ENCODE results near the gene SPATA31E1.
"Not testable (repeated sequence)": the region's sequence is repeated elsewhere in the genome, so short reads cannot be mapped to it uniquely, and the experiment has no call there.

Gene SPATA31E1

DNA sequence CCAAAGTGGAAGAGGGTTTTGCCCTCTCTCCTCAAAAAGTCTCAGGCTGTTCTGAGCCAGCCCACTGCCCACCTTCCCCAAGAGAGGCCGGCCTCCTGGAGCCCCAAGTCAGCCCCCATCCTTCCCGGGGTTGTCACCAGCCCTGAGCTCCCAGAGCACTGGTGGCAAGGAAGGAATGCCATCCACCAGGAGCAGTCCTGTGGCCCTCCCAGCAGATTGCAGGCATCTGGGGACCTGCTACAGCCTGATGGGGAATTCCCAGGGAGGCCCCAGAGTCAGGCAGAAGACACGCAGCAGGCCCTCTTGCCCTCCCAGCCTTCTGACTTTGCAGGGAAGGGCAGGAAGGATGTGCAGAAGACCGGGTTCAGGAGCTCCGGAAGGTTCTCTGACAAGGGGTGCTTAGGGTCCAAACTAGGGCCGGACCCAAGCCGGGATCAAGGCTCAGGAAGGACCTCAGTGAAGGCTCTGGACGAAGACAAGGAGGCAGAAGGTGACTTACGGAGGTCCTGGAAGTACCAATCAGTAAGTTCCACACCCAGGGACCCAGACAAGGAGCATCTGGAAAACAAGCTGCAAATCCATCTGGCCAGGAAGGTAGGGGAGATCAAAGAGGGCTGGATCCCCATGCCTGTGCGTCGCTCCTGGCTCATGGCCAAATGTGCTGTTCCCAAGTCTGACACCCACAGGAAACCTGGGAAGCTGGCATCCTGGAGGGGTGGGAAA lies 3.7 kb downstream of the SPATA31E1 start:
- no peak for DNase-seq

DNA sequence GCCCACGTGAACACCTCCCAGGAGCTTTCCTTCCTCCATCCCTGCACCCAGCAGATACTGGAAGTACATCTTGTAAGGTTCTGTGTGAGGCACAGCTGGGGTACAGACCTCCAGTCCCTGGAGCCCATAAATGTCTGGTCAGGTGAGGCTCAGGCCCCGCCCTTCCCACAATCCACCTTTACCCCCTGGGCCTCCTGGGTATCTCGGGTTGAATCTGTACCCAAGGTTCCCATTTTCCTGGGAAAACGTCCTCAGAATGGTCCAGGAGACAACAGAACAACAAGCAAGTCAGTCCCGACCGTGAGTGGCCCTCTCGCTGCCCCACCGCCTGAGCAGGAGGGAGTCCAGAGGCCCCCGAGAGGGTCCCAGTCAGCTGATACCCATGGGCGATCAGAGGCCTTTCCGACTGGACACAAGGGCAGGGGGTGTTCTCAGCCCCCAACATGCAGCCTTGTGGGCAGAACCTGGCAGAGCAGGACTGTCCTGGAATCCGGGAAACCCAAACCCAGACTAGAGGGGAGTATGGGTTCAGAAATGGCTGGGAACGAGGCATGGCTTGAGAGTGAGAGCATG lies 4.3 kb downstream of the SPATA31E1 start:
- DNase-seq, result no peak

DNA sequence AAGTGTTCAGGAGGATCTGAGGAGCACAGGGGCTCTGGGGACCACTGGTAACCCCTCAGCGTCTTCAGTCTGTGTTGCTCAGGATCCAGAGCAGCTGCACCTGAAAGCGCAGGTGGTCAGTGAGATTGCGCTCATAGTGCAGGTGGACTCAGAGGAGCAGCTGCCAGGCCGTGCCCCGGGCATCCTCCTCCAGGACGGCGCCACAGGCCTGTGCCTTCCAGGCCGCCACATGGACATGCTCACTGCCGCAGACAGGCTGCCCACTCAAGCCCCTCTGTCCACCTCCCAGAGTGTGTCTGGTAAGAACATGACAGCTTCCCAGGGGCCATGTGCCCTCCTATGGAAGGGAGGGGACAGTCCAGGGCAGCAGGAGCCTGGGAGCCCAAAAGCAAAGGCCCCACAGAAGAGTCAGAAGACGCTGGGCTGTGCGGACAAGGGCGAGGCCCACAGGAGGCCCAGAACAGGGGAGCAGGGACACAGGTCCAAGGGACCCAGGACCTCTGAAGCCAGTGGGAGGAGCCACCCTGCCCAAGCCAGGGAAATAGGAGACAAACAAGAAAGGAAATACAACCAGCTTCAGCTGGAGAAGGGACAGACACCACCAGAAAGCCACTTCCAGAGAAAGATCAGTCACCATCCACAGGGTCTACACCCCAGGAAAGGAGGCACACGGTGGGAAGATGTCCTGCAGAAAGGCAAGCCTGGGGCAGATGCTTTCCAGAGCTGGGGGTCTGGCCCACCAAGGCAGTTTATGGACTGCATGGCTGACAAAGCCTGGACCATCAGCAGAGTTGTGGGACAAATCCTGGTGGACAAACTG lies 5.2 kb downstream of the SPATA31E1 start:
- DNase-seq, result no peak

DNA sequence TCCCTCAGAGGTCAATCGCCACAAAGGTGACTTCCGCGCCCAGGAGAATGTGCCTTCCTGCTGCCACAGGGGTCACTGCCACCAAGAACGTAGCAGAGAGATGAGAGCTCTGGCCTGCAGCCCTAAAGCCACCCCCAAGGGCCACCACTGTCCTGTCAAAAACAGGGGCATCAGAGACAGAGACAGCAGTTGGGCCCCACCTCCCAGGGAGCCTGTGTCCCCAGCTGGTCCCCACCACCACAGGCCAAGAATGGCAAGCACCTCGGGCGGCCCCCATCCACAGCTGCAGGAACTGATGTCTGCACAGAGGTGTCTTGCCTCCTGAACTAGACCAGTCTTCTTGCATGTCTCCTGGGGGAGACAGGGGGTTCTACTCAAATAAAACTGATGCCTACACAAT lies 5.8 kb downstream of the SPATA31E1 start:
- DNase-seq, result no peak

DNA sequence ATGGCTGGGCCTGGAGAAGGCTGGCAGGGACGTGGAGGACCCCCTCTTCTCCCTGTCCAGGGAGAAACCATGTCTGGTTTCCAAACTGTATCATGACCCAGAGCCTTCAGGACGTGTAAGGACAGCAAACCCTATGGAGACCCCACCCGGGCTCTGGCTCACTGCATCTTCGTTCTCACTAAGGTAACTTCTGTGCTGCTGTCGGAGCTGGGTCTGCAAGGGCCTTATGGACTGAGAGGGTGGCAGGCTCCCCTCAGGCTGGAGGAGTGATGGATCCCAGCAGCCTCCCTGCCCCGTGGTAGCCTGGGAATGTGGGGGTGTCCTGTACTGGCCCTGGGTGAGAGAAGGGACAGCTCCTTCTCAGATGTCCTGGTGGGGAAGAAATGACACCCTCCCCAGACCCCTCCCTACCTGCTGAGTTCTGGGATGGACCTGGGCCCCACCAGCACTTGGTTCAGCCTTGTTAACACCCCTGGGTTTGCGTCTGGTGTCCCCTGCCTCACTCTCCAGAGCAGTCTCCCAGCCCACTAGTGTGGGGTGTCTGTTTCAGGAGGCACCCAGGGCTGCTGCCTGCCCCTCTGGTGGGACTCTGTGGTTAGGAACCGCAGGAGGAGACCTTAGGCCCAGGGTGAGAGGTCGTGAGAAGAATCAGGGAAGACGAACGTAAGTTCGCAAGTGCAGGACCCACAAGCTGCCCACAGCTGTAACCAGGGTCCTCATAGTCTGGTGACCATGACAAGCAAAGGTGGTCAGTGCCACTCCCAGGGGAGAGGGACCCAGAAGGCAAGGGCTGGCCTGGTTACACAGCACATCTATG lies 6.6 kb downstream of the SPATA31E1 start:
- DNase-seq, result no peak

DNA sequence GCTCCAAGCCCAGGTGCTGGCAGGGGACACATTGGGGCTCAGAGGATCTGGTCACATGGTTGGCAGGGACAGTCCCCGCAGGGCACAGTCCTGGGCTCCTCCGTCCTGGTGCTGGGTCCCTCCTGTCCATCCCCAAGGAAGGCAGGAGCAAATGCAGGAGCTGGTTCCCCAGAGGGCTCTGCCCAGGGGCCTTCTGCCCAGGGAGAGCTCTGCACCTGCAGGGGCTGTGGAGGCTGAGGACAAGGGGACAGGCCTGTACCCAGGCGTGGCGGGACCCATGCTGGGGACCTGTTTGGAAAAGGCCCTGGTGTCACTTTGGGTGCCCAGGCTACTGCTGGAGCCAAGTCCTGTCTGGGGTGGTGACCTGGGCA lies 7.2 kb downstream of the SPATA31E1 start:
- no peak for DNase-seq

DNA sequence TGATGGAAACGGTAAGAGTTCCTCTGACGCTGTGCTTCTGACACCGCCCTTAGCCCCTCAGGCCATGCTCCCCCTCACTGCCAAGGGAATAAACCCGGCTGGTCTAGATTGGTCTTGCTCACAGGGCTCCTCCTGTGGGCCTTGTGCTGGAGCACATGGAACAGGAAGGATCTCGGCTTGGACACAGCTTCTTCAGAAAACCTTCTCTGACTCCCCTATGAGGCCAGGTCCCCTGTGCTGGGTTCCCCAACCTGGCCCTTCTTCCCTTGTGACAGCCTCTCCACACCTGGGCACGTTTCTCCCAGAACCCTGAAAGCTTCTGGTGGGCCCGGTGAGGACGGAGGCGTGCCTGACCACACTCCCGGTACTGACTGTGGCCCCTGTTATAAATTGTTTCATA lies 8.2 kb downstream of the SPATA31E1 start:
- no peak for DNase-seq

DNA sequence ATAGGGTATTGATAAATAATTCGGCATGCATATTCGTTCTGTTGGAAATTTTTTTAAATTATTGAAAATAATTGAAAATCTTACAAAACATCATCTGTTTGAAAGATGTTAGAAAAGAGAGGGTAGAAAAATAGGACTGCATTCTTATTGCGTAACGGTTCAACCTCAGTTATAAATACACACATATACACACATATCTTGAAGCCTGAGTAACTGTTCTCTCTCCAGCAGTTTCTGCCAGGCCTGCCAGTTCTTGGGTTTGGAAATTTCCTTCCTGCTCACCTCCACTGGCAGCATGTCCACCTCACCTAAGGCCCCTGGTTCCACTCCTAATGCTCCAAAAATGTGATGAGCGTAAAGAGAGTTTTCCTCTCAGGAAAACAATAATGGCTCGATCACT lies 9.1 kb downstream of the SPATA31E1 start:
- DNase-seq, result no peak

DNA sequence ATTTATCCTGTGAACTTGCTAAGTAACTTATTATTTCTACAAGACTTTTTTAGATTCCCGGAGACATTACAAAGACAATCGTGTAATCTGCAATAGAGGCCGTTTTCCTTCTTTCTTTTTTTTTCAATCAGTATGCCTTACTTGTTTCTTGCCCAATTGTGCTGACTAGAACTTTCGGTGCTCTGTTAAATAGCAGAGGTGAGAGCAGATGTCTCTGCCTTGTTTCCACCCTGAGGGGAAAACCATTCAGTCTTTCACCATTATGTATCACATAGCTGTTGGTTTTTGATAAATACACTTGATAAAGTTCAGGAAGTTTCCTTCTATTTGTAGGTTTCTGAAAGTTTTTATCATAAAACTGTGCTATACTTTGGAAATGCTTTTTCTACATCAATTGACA lies 10.3 kb downstream of the SPATA31E1 start:
- no peak for DNase-seq

DNA sequence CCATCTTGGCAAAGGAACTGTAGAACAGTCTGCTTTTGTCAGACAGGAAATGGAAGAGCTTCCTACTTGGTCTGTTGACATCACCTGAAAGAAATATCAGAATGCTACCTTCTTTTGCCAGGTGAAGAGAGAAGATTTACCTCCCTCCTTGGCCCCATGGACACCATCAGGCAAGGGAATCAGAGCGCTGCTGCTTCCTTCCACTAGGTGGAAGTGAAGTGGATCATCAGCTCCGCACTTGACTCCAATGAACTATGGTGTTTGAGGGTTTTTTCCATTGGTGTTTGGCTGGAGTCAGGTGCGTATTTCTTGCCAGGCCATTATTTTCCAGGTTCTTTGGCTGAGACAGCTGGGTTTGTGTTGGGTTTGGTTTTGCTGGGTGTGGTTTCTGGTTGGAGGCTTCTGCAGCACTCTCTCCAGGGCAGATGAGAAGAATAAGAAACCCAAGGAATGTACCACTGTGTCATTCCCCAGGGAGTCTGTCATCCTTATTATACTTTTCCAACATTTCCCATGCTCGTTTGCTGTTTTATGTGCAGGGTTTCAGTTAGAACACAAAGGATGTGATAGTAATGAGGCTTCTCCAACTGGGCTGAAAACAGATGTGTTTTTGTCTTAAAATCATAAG lies 12.4 kb downstream of the SPATA31E1 start:
- DNase-seq, result no peak

DNA sequence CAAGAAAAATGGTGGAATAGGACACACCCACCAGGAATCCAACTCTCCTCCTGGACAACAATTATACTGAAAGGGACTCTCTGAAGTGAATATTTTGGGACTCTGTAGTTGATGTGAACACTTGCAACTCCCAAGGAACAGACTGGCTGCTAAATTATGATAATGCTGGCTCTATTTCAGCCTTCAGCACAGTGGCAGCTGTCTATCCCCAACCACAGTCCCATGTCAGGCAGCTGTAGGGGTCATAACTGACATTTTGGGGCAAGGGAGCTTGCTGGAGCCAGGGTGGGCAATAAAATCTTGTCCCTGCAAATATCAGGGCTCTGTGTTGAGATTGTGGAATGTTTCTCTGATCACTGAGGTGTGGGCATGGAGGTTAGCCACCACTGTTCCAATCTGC lies 14.2 kb downstream of the SPATA31E1 start:
- DNase-seq, result no peak

DNA sequence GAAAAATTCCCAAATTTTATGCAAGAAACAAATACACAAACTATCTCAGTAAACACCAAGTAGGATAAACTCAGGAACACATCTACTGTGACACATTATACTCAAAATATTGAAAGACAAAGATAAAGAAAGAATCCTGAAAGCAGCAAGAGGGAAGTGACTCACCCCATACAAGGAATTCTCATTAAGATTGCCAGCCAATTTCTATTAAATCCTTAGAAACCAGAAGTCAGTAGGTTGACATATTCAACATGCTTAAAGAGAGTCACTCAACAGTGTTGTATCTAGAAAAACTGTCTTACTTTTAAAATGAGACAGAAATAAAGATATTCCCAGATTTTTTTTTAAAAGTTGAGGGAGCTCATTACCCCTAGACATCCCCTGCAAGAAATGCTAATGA lies 15.5 kb downstream of the SPATA31E1 start:
- no peak for DNase-seq

DNA sequence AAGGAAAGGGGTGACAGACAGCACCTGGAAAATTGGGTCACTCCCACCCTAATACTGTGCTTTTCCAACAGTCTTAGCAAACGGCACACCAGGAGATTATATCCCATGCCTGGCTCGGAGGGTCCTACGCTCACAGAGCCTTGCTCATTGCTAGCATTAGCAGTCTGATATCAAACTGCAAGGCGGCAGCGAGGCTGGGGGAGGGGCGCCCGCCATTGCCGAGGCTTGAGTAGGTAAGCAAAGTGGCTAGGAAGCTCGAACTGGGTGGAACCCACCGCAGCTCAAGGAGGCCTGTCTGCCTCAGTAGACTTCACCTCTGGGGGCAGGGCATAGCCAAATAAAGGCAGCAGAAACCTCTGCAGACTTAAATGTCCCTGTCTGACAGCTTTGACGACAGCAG lies 19.7 kb downstream of the SPATA31E1 start:
- not testable (repeated sequence) for DNase-seq

DNA sequence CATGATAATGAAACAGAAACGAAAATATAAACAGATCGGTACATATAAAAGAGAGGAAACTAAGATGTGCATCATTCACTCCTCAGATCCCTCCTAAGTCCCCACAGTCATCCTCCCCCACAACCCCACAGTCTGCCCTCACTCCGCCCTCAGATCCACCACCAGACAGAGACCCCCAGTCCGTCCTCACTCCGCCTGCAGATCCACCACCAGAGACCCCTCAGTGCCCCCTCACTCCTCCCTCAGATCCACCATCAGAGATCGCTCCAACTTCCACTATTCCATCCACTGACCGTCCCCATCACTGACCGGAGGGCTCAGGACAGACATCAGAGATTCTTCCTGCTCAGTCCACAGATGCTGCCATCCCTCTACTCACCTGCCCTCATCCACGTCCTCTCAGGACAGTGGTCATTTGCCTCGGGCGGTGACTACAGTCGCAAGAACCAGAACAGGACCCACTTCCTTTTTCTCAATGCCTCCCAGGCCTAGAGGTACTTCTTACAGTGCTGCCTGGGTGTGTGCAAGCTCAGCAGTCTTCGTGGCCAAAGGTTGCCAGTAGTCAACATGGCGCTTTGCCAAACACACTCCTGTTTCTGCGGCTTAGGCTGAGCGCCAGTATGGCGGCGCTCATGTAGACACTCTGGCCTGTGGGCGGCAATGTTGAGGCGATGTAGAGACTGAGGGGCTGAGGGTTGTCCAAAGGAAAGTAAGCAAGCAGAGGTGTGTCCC lies 26.8 kb downstream of the SPATA31E1 start:
- no peak for DNase-seq

DNA sequence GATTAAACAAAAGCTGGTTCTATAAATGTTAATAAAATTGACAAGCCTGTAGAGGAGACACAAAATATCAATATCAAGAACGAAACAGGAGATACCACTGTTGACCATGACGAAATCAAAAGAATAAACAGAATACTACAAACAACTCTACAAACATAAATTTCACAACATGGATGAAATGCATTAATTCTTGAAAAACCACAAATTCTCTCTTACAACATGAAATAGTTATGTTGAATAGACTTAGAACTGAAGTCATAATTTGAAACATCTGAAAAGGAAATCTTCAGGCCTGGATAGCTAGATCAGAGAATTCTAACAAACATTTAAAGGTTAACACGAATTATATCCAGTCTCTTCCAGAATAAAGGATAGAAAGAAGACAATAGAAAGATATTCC lies 28.1 kb downstream of the SPATA31E1 start:
- no peak for DNase-seq

DNA sequence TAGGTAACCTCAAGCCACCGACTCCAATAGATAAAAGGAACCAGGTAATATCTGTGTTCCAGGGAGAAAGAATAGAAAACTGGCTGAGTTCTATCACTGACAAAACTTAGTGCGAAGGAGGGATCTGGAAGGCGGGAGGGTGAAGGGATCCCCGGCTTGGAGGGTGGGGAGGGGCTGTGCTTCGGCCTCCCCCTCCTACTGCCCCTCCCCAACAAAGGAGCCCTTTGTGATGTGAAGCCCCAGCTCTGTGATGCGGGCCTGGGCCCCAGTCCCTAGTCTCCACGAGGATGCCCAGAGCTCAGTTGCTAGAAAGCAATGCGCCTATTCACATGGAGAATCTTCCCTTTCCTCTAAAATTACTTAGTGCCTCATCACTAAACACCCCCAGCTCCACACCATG lies 35.0 kb downstream of the SPATA31E1 start, which contains the start of gene SPATA31C1:
Gene SPATA31C1 (plus strand): TSS at position 301 of the 400 bp plus-strand sequence.
- DNase-seq, result not testable (repeated sequence)

DNA sequence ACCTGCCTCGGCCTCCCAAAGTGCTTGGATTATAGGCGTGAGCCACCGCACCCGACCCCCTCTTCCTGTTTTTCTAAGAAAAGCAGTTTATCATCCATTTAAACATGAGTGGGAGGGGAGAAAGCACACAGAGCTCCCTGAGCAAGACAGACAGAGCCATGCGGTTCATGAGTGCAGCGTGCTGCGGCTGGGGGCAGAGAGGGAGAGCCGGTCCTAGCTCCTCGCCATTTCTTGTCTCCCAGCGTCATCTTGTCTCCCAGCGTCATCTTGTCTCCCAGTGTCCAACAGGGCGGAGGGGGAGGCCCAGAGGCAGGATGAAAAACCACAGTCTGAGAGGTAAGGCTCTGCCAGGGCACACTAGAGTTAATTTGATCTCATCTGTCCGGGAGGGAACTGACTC lies 36.3 kb downstream of the SPATA31E1 start:
- DNase-seq, result not testable (repeated sequence)

DNA sequence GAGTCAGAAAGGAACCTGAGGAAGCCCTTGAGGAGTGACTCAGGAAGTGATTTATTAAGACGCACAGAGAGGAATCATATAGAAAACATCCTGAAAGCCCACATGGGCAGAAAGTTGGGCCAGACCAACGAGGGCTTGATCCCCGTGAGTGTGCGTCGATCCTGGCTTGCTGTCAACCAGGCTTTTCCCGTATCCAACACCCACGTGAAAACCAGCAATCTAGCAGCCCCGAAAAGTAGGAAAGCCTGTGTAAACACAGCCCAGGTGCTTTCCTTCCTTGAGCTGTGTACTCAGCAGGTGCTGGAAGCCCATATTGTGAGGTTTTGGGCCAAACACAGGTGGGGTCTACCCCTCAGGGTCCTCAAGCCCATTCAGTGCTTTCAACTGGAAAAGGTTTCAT lies 38.9 kb downstream of the SPATA31E1 start:
- DNase-seq, result not testable (repeated sequence)

DNA sequence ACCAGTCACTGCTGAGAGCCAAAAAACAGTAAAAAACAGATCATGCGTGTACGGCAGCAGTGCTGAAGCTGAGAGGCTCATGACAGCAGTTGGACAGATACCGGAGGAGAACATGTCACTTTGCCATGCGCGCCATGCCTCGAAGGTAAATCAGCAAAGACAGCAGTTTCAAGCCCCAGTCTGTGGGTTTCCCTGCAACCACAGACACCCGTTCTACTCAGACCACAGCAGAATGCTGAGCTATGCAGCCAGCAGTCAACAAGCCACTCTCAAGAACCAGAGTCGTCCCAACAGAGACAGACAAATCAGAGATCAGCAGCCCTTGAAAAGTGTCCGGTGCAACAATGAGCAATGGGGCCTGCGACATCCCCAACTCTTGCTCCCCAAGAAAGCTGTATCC lies 40.3 kb downstream of the SPATA31E1 start:
- DNase-seq, result not testable (repeated sequence)

DNA sequence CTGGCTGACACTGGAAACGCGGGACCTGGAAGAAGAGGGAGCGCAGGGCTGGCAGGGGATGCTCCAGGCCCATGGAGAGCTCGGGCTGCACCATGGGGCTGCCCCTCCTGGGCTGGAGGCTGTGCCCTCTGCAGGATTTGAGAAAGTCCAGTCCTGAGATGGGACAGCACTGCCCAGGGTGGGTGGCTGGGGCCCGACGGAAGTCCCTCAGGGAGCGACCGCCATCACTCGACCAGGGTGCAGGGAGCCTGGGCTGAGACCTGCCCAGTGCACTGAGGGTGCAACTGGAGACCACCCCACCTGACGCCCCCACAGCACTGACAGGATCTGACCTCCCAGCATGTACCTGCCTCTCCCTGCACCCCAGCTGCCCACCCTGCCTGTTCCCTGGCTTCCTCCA lies 42.2 kb downstream of the SPATA31E1 start:
- not testable (repeated sequence) for DNase-seq

DNA sequence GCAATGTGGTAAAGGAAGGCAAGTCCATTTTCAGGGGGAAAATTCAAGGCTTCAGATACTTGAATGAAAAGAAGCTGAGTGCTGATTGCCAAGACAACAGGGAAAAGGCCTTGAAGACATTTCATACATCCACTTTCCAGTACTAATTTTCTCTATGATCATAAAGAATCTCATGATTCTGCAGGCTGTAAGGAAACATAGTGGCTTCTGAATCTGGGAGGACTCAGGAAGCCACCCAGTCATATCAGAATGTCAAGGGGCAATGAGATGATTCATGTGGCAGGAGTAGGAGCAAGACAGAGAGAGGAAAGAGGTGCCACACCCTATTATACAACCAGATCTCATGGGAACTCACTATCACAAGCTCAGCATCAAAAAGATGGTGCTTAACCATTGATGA lies 46.5 kb downstream of the SPATA31E1 start:
- DNase-seq, result not testable (repeated sequence)

DNA sequence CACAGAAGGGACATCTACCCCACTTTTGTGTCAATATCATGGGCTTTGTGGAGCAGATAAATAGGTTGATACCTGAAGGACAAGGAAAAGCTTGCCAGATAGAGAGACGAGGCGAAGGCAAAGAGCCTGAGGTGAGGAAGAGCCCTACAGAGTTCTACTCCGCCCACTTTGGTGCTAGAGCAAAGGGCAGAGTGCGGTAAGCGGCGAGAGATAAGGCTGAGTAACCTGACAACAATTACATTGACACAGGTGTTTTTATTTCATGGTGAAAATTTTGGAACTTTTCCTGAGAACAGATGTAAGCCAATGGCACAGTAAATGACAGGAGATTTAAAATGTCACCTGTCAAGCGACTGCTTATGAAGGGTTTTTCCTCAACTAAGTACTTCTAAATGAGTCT lies 51.8 kb downstream of the SPATA31E1 start:
- not testable (repeated sequence) for DNase-seq

Measured in activated CD8-positive, alpha-beta memory T cell treated with anti-CD3 and anti-CD28 coated beads, Interleukin-2, amount 50 U/mL, for 4 hours (primary cell).